Keratinocyte (primary cell): ENCODE measurements around the gene KRTAP3-1. TPM values are rescaled to one million over a fixed set of nuclear protein-coding genes. Genes with fewer than 3 reads are reported as not detected.

ENCODE experiments used
- DNase-seq: peaks from one replicate; pipeline ENCODE4 v3.0.0-alpha.2; 2011; ENCODE audit warnings: low read depth, missing footprints, low spot score
- FAIRE-seq: peaks from 2 replicates; lab custom pipeline; 2011; peaks lifted over from hg19 to GRCh38; lab: Jason Lieb, UNC
- H2AFZ ChIP-seq: 2 replicates; pipeline ENCODE4 v1.6.0; 2012; ENCODE audit warnings: low read length, control low read depth, inconsistent platforms; ENCODE audit not compliant: control insufficient read depth
- H3K27ac ChIP-seq: 2 replicates; pipeline ENCODE4 v1.5.1; 2011; ENCODE audit warnings: low read length; ENCODE audit not compliant: control insufficient read depth, insufficient read depth
- H3K27me3 ChIP-seq: 3 replicates; pipeline ENCODE4 v1.6.0; 2011; ENCODE audit warnings: low read length; ENCODE audit not compliant: control insufficient read depth, insufficient read depth; ENCODE audit errors: extremely low read depth
- H3K36me3 ChIP-seq, 2 experiments: 2 replicates in 1 of 2; 3 replicates in 1 of 2; pipeline ENCODE4 v1.5.1; 2011; ENCODE audit warnings: low read length in 2 of 2, mild to moderate bottlenecking in 1 of 2; ENCODE audit not compliant: control insufficient read depth in 2 of 2, insufficient read depth in 2 of 2; ENCODE audit errors: extremely low read depth in 1 of 2
- H3K4me1 ChIP-seq: 3 replicates; pipeline ENCODE4 v1.5.1; 2011; ENCODE audit warnings: low read length; ENCODE audit not compliant: control insufficient read depth, insufficient read depth; ENCODE audit errors: extremely low read depth
- H3K4me2 ChIP-seq: 3 replicates; pipeline ENCODE4 v1.6.0; 2011; ENCODE audit warnings: low read depth, low read length; ENCODE audit not compliant: control insufficient read depth, insufficient read depth; ENCODE audit errors: extremely low read depth
- H3K4me3 ChIP-seq, 3 experiments: fragments of 200-600 bp in 1 of 3; sonication (generic) in 1 of 3; 2 replicates in 2 of 3; 3 replicates in 1 of 3; pipeline ENCODE4 v1.5.1; 2011 to 2016; ENCODE audit warnings: low read length in 3 of 3, mild to moderate bottlenecking in 3 of 3, control low read depth in 2 of 3, inconsistent platforms in 1 of 3, low read depth in 1 of 3, mixed read lengths in 1 of 3, mixed run types in 1 of 3, moderate library complexity in 1 of 3; ENCODE audit not compliant: control insufficient read depth in 2 of 3, insufficient read depth in 2 of 3; ENCODE audit errors: extremely low read depth in 1 of 3
- H3K79me2 ChIP-seq: 2 replicates; pipeline ENCODE4 v1.6.0; 2012; ENCODE audit warnings: low read length; ENCODE audit not compliant: control insufficient read depth, insufficient read depth
- H3K9ac ChIP-seq: 3 replicates; pipeline ENCODE4 v1.6.0; 2011; ENCODE audit warnings: low read length; ENCODE audit not compliant: control insufficient read depth, insufficient read depth; ENCODE audit errors: extremely low read depth
- H3K9me1 ChIP-seq: 3 replicates; pipeline ENCODE4 v1.6.0; 2011; ENCODE audit warnings: low read length; ENCODE audit not compliant: control insufficient read depth, insufficient read depth; ENCODE audit errors: extremely low read depth
- H3K9me3 ChIP-seq: 2 replicates; pipeline ENCODE4 v1.5.1; 2012; ENCODE audit warnings: low read depth, low read length; ENCODE audit not compliant: control insufficient read depth
- H4K20me1 ChIP-seq: 3 replicates; pipeline ENCODE4 v1.6.0; 2011; ENCODE audit warnings: low read length; ENCODE audit not compliant: control insufficient read depth, insufficient read depth; ENCODE audit errors: extremely low read depth
- CTCF ChIP-seq, 3 experiments: IDR thresholded peaks in 1 of 3; conservative IDR thresholded peaks in 1 of 3; optimal IDR thresholded peaks in 1 of 3; 2 replicates in 2 of 3; 3 replicates in 1 of 3; pipeline versions ENCODE3 to v1.5.1; 2011; ENCODE audit warnings: low read length in 3 of 3, mild to moderate bottlenecking in 3 of 3, moderate library complexity in 2 of 3, control low read depth in 1 of 3, inconsistent platforms in 1 of 3; ENCODE audit not compliant: insufficient read depth in 2 of 3; ENCODE audit errors: extremely low read depth in 1 of 3
- EZH2 ChIP-seq: IDR thresholded peaks from one replicate; pipeline ENCODE4 v1.6.1; 2012; ENCODE audit warnings: inconsistent platforms, mild to moderate bottlenecking, low read length, moderate library complexity
- dilution Hi-C: fragments of 300-500 bp; cut with MboI; formaldehyde crosslinking; loops from one replicate; pipeline ENCODE4 v1.7.0; 2020; ENCODE audit warnings: low sequenced_read_pairs; ENCODE audit not compliant: extremely low pct_ligation_motif_present
- polyA plus RNA-seq, 5 experiments: library from polyadenylated mRNA; depleted of rRNA in 3 of 5; stranded (reverse) in 3 of 5; stranded (forward) in 1 of 5; unstranded in 1 of 5; fragments of >200 nt; gene quantifications; 1 replicate in 1 of 5; 2 replicates in 3 of 5; 3 replicates in 1 of 5; pipeline versions ENCODE4 v1.2.1 to v1.2.3, GENCODE V29; 2011 to 2012; ENCODE audit warnings: missing spikeins in 2 of 5, low read depth in 1 of 5, low replicate concordance in 1 of 5

KRTAP3-1 gene
- polyA plus RNA-seq, 1 donor (not counting 4 experiments of a cell fraction or from before 2014, with no cell fraction given), result not detected

GRCh38 chr17:40967582-40967981 is 41.3 kb downstream of the KRTAP3-1 start:
- FAIRE-seq (no peak), DNase-seq (no peak)
- H3K27me3 ChIP-seq, result no peaks in the 10 kb centered on the region
- H3K4me3 ChIP-seq, result no peak overlapping the region
- H3K9me1 ChIP-seq, result no peaks in the 10 kb centered on the region
- H3K4me2 ChIP-seq, result no peak overlapping the region
- no peaks in the 10 kb centered on the region for H3K4me1 ChIP-seq
- no peaks in the 10 kb centered on the region for H3K9me3 ChIP-seq
- no peaks in the 10 kb centered on the region for H3K36me3 ChIP-seq
- dilution Hi-C loops, result no loop called here
- no peak overlapping the region for H3K9ac ChIP-seq
- H3K79me2 ChIP-seq, result no peaks in the 10 kb centered on the region
- H4K20me1 ChIP-seq, result no peaks in the 10 kb centered on the region
- no peak overlapping the region for H3K27ac ChIP-seq
- H2AFZ ChIP-seq, result no peak overlapping the region
- TF ChIP-seq EZH2 (no peak), CTCF (optimal IDR thresholded peaks at IDR 0.05 in 1 of 3, IDR thresholded peaks at IDR 0.05 in 1 of 3, conservative IDR thresholded peaks at IDR 0.05 in 1 of 3; ENCODE audit: extremely low read depth in 1 of 3, insufficient read depth in 2 of 3, low read length in 3 of 3) (no peak)

- H3K79me2 ChIP-seq, result no peaks in the 10 kb centered on the region
- H4K20me1 ChIP-seq, result no peaks in the 10 kb centered on the region
- dilution Hi-C loops, result no loop called here
- H3K4me1 ChIP-seq, result no peaks in the 10 kb centered on the region
- no peaks in the 10 kb centered on the region for H3K36me3 ChIP-seq
- FAIRE-seq (no peak), DNase-seq (no peak)
- no peak within 1 kb of the TSS for H3K27ac ChIP-seq
- TF ChIP-seq EZH2, result no peak
- no peak for TF ChIP-seq CTCF (optimal IDR thresholded peaks at IDR 0.05 in 1 of 3, IDR thresholded peaks at IDR 0.05 in 1 of 3, conservative IDR thresholded peaks at IDR 0.05 in 1 of 3; ENCODE audit: extremely low read depth in 1 of 3, insufficient read depth in 2 of 3, low read length in 3 of 3)
- no peak within 1 kb of the TSS for H3K4me3 ChIP-seq
- H3K9me3 ChIP-seq, result no peaks in the 10 kb centered on the region
- H3K9ac ChIP-seq, result no peak within 1 kb of the TSS
- H3K27me3 ChIP-seq, result no peaks in the 10 kb centered on the region
- no peak within 1 kb of the TSS for H3K4me2 ChIP-seq
- H3K9me1 ChIP-seq, result no peaks in the 10 kb centered on the region
- no peak within 1 kb of the TSS for H2AFZ ChIP-seq
Observed at GRCh38 chr17:40966848-40967247, 42.1 kb downstream of the KRTAP3-1 start, which contains the start of gene KRT39. Gene KRT39, minus strand, starts transcription at chr17:40966948. Its CDS starts 92 bp downstream, at chr17:40966856.
